Naive B cell (primary cell): ENCODE measurements around the gene EPHA4. TPM values are rescaled to one million over a fixed set of nuclear protein-coding genes. Genes with fewer than 3 reads are reported as not detected.
"Not testable (repeated sequence)": the region's sequence is repeated elsewhere in the genome, so short reads cannot be mapped to it uniquely, and the experiment has no call there.

Experiments
- ATAC-seq, 2 donors: fragments of 150-1000 bp; cut with Tn5 transposase; 2 replicates each; pipeline ENCODE4 v1.10.0; 2021; ENCODE audit warnings: low read depth in 2 of 2, mild to moderate bottlenecking in 2 of 2, moderate library complexity in 2 of 2
- DNase-seq: peaks from one replicate; pipeline ENCODE4 v3.0.0; 2022
- H3K27ac Mint-ChIP-seq, 6 donors: one replicate each; pipeline ENCODE4 v1.8.0; 2020 to 2022; ENCODE audit warnings: mild to moderate bottlenecking in 6 of 6, mixed read lengths in 6 of 6, moderate library complexity in 5 of 6, inconsistent platforms in 2 of 6
- H3K27me3 Mint-ChIP-seq, 3 donors: one replicate each; pipeline ENCODE4 v1.8.0; 2021 to 2022; ENCODE audit warnings: mixed read lengths in 3 of 3, mild to moderate bottlenecking in 1 of 3
- H3K36me3 Mint-ChIP-seq, 2 donors: one replicate each; pipeline ENCODE4 v1.8.0; 2020 to 2022; ENCODE audit warnings: mixed read lengths in 2 of 2, inconsistent platforms in 1 of 2, mild to moderate bottlenecking in 1 of 2
- H3K4me1 Mint-ChIP-seq, 3 donors: one replicate each; pipeline ENCODE4 v1.8.0; 2020 to 2022; ENCODE audit warnings: mixed read lengths in 3 of 3, inconsistent platforms in 1 of 3, mild to moderate bottlenecking in 1 of 3, moderate library complexity in 1 of 3
- H3K4me3 Mint-ChIP-seq, 8 donors: one replicate each; pipeline ENCODE4 v1.8.0; 2020 to 2022; ENCODE audit warnings: mild to moderate bottlenecking in 8 of 8, mixed read lengths in 8 of 8, moderate library complexity in 8 of 8, inconsistent platforms in 2 of 8
- H3K9me3 Mint-ChIP-seq, 7 donors: one replicate each; pipeline ENCODE4 v1.8.0; 2020 to 2022; ENCODE audit warnings: mixed read lengths in 7 of 7, mild to moderate bottlenecking in 5 of 7, inconsistent platforms in 2 of 7, moderate library complexity in 1 of 7
- polyA plus RNA-seq, 6 donors: library from polyadenylated mRNA; unstranded; fragments of 300-500 nt; fragmentation: Illumina TruSeq; gene quantifications; one replicate each; pipeline ENCODE4 v1.2.3, GENCODE V29; 2021; ENCODE audit warnings: low read depth in 6 of 6

EPHA4 gene
- polyA plus RNA-seq, 6 donors from 2014 or later, result 0.84 to 14.3 (median 5.4) TPM

DNA sequence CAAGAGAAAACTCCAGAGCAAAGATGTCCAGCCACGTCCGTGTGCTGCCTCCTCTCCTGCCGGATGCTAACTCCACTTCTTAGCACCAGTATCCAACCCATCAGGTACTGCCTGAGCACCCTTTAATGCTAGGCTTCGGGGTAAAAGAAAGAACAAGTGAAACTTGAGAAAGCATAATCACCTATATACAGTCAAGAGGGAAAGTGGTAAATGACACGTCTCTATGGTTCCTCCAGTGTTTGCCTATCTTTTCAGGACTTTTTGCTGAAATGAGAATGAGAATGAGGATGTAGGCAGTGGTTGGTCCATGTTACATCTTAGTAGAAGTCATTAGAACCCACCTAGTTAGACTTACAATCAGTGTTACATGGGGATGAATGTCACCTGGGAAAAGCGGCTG, 47.9 kb downstream of the EPHA4 start:
- no peak for DNase-seq
- Mint-ChIP-seq H3K27me3 (no peaks in the 10 kb centered on the region), H3K4me3 (no peak overlapping the region), H3K4me1 (peaks cover 15 to 34% (median 19%) of the 10 kb centered on the region in 3 donors), H3K9me3 (peaks cover 0 to 5% (median 0%) of the 10 kb centered on the region in 7 donors), H3K36me3 (no peaks in the 10 kb centered on the region), H3K27ac (peak overlapping the region in 1 of 6 donors; percentile 61)
- no peak for ATAC-seq

- H3K9me3 Mint-ChIP-seq, result peaks cover 0 to 5% (median 0%) of the 10 kb centered on the region in 7 donors
- ATAC-seq (no peak), DNase-seq (no peak)
- peaks cover 0 to 20% (median 0%) of the 10 kb centered on the region in 3 donors for H3K4me1 Mint-ChIP-seq
- H3K4me3 Mint-ChIP-seq, result no peak overlapping the region
- no peaks in the 10 kb centered on the region for H3K36me3 Mint-ChIP-seq
- H3K27me3 Mint-ChIP-seq, result no peaks in the 10 kb centered on the region
- H3K27ac Mint-ChIP-seq, result peak overlapping the region in 4 of 6 donors; percentile 2 to 34 (median 12)
These were observed 50.8 kb downstream of the EPHA4 start for GRCh38 chr2:221521233-221521845.

DNA sequence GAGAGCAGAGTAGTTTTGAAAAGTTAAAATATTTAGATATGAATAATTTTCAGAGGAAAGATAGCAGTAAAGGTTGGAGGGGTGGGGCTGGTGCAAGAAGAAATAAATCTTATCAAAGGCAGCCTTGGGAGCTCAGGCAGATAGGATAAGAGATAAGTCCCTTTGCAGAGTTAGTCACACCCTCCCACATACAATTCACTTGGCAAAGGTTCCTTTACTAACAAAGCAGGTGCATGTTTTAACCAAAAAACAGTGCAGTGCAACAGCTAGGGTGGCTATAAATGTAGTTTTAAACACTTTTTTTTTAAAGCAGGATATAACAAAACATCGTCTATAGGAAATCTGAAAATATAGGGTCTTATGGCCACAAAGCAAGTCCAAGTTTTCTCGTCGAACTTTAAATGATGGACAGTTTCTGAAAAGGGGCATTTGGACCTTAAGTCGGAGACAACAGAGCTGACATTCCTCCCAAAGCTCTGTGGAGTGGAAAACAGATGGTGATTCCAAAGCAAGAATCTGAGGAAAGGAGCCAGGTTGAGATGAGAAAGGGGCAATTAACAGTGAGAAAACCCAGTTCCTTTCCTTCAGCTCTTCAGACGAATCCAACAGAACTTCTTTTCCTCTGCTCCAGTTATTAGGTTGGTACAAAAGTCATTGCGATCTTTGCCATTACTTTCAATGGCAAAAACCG, 53.0 kb downstream of the EPHA4 start:
- Mint-ChIP-seq H3K9me3 (peaks cover 0 to 5% (median 0%) of the 10 kb centered on the region in 7 donors), H3K4me1 (peaks cover 0 to 20% (median 0%) of the 10 kb centered on the region in 3 donors), H3K27ac (peak overlapping the region in 3 of 6 donors; percentile 76 to 98 (median 93)), H3K27me3 (no peaks in the 10 kb centered on the region), H3K4me3 (peak overlapping the region in 2 of 8 donors; percentile 68 to 77), H3K36me3 (no peaks in the 10 kb centered on the region)
- DNase-seq (no peak), ATAC-seq (no peak)

- Mint-ChIP-seq H3K36me3 (no peaks in the 10 kb centered on the region), H3K4me1 (peaks cover 0 to 20% (median 0%) of the 10 kb centered on the region in 3 donors)
These were observed 53.7 kb downstream of the EPHA4 start for GRCh38 chr2:221518201-221518934.

DNA sequence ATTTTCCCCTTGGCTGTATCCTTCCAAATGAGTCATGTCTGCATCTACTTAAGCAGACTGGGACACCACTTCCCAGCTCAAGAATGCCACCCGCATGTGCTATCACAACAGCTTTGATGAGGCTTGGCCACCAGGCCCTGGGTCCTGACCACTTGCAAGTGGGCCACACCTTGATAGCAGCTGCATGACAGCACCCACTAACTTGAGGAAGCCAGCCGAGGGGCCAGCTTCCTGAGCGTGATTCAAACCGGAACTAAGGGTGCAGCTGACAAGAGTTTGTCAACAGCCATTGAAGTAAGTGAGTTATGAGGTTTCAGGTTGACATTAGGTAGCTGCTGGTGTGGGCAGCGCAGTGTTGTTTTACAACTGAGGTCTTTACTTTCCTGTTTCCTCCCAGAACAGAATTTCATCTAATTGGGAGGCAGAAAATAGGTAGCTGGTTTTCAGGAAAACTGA, 54.4 kb downstream of the EPHA4 start:
- Mint-ChIP-seq H3K36me3 (no peaks in the 10 kb centered on the region), H3K27ac (no peak overlapping the region), H3K4me3 (no peak overlapping the region), H3K27me3 (no peaks in the 10 kb centered on the region), H3K4me1 (peaks cover 4 to 23% (median 4%) of the 10 kb centered on the region in 3 donors), H3K9me3 (peaks cover 0 to 5% (median 0%) of the 10 kb centered on the region in 7 donors)
- ATAC-seq (peak; percentile 67 to 69), DNase-seq (peak; percentile 60)

More at GRCh38 chr2:221518201-221518934, 53.7 kb downstream of the EPHA4 start:
- ATAC-seq, result peak; percentile 61 to 68
- peak; percentile 57 for DNase-seq
- H3K27me3 Mint-ChIP-seq, result no peaks in the 10 kb centered on the region
- no peak overlapping the region for H3K27ac Mint-ChIP-seq
- peaks cover 0 to 5% (median 0%) of the 10 kb centered on the region in 7 donors for H3K9me3 Mint-ChIP-seq
- no peak overlapping the region for H3K4me3 Mint-ChIP-seq

DNA sequence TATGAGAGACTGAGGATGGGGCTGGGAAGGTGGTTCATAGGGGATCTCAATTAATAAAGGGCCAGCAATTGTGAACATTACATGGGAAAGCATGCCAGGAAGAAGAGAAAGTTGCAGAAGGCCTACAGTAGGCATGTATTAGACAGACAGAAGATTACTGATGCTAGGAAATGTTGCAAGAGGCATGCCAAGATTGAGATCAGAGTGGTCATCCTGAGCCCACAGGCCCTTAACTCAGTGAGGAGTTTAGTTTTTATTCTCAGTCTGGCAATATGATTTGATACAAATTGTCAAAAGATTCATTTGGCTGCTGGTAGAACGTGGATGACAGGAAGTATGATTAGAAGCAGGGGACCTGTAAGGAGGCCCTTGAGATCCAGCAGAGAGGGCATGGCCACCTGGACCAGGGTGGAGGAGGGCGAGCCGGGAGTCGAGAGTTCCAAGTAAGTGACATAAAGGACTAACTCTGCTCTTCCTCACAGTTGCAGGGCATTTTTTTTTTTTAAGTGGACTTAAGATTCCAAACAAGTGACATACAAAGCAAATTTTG, 54.9 kb downstream of the EPHA4 start:
- Mint-ChIP-seq H3K36me3 (no peaks in the 10 kb centered on the region), H3K4me3 (no peak overlapping the region), H3K9me3 (peaks cover 0 to 5% (median 3%) of the 10 kb centered on the region in 7 donors), H3K27ac (no peak overlapping the region), H3K4me1 (peaks cover 9 to 26% (median 9%) of the 10 kb centered on the region in 3 donors), H3K27me3 (no peaks in the 10 kb centered on the region)
- ATAC-seq (no peak), DNase-seq (no peak)

DNA sequence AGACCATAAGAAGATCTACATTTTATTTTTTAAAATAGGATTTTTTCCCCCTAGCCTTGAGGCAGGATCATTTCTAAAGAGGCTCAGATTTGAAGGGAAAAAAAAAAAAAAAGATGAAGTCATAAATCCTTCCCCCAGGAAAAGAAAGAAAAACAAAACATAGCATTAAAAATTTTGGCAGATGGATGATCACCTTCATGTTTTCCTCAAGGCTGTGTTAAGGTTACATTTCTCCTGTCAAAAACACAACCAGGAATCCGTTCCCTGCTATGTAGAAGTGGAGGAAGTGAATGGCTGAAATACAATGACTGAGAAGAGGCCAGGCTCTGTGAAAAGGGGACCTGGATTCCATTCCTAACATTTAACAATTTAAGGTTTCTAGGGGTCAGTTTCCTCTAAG, 56.2 kb downstream of the EPHA4 start:
- H3K9me3 Mint-ChIP-seq, result peaks cover 3 to 12% (median 5%) of the 10 kb centered on the region in 7 donors
- peak overlapping the region in 1 of 6 donors; percentile 83 for H3K27ac Mint-ChIP-seq
- ATAC-seq (no peak), DNase-seq (no peak)
- H3K4me1 Mint-ChIP-seq, result peaks cover 16 to 27% (median 18%) of the 10 kb centered on the region in 3 donors
- H3K36me3 Mint-ChIP-seq, result peaks cover 6 to 8% of the 10 kb centered on the region in 2 donors
- H3K4me3 Mint-ChIP-seq, result no peak overlapping the region
- peaks cover 0 to 5% (median 0%) of the 10 kb centered on the region in 3 donors for H3K27me3 Mint-ChIP-seq

DNA sequence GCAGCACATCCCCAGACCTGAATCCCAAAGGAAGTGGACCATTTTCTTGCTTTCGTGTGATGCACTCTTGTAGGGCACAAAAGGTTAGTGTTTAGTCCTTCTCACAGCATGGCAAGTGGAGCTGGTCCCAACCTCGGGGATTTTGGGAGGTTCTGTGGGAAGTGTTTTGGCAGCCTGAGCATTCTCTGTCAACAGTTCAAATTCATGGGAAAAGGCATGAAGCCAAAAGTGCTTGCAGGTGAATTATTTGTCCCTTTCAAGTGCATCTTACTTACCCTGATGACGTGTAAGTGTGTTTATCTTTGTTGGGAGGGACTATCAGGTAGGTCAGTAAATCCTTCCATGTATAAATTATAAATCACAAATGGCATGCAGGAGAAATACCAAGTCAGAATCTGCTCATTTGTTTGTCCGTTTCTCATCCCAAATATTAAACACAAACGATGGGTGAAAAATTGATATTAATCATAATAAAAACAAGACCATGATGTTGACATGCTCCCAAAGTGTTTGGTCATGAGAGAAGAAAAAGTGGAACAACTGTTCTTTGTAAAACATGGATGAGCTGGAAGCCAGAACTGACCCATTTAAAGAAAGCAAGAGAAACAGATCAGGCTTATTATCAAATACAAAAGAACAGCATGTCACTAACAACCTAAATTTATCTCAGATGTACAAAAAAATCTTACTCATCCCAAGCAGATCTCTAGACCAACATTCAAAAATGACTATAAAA, 57.6 kb downstream of the EPHA4 start:
- ATAC-seq (no peak), DNase-seq (no peak)
- Mint-ChIP-seq H3K27ac (peak overlapping the region in 1 of 6 donors; percentile 47), H3K4me3 (no peak overlapping the region), H3K9me3 (peaks cover 5 to 23% (median 8%) of the 10 kb centered on the region in 7 donors), H3K4me1 (peaks cover 16 to 19% (median 16%) of the 10 kb centered on the region in 3 donors), H3K36me3 (peaks cover 6 to 9% of the 10 kb centered on the region in 2 donors), H3K27me3 (peaks cover 0 to 5% (median 0%) of the 10 kb centered on the region in 3 donors)

GRCh38 chr2:221513232-221513631, 58.9 kb downstream of the EPHA4 start:
- Mint-ChIP-seq H3K4me3 (peak overlapping the region in 1 of 8 donors; percentile 26), H3K27ac (peak overlapping the region in 1 of 6 donors; percentile 69), H3K4me1 (peaks cover 12 to 19% (median 16%) of the 10 kb centered on the region in 3 donors), H3K36me3 (peaks cover 6 to 9% of the 10 kb centered on the region in 2 donors), H3K27me3 (peaks cover 0 to 5% (median 0%) of the 10 kb centered on the region in 3 donors), H3K9me3 (peaks cover 5 to 23% (median 8%) of the 10 kb centered on the region in 7 donors)
- ATAC-seq (no peak), DNase-seq (no peak)

DNA sequence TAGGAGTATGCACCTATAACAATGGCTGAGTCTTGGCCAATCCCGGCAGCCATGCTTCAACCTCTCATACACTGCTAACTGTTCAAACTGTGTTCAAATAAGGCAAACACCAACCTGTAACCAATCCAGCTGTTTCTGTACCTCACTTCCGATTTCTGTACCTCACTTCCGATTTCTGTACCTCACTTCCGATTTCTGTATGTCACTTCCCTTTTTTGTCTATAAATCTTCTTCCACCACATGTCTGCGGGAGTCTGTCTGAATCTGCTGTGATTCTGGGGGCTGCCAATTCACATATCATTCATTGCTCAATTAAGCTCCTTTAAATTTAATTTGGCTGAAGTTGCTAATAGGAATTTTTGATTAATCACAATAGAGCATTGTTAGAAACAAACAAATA, 60.8 kb downstream of the EPHA4 start:
- Mint-ChIP-seq H3K4me1 (peaks cover 12 to 19% (median 16%) of the 10 kb centered on the region in 3 donors), H3K4me3 (peak overlapping the region in 2 of 8 donors; percentile 51 to 58), H3K9me3 (peaks cover 5 to 23% (median 8%) of the 10 kb centered on the region in 7 donors), H3K27ac (peak overlapping the region in 4 of 6 donors; percentile 8 to 87 (median 68))
- peak; percentile 74 to 77 for ATAC-seq
- DNase-seq, result peak; percentile 31
- not testable (repeated sequence) for H3K36me3 Mint-ChIP-seq, H3K27me3 Mint-ChIP-seq

DNA sequence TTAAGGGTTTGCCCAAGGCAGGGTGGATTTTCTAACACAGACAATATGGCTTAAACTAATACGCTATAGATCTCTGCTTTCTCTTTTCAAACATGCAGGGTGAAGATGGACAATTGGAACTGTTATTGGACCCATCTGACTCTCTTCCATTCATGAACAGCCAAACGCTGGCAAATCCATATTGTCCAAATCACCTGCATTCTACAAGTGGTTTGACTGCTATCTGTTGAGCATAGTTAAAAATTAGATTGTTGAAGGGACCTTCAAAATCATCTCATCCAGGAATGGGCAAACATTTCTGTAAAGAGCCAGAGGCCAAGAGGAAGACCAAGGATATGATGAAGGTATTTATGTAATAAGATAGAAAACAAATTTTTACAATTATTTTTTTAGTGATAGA, 65.6 kb downstream of the EPHA4 start:
- Mint-ChIP-seq H3K9me3 (peaks cover 3 to 17% (median 8%) of the 10 kb centered on the region in 7 donors), H3K36me3 (peaks cover 5 to 6% of the 10 kb centered on the region in 2 donors), H3K27ac (no peak overlapping the region), H3K27me3 (peaks cover 0 to 4% (median 0%) of the 10 kb centered on the region in 3 donors), H3K4me1 (peaks cover 10 to 15% (median 14%) of the 10 kb centered on the region in 3 donors), H3K4me3 (no peak overlapping the region)
- no peak for ATAC-seq
- DNase-seq, result no peak

DNA sequence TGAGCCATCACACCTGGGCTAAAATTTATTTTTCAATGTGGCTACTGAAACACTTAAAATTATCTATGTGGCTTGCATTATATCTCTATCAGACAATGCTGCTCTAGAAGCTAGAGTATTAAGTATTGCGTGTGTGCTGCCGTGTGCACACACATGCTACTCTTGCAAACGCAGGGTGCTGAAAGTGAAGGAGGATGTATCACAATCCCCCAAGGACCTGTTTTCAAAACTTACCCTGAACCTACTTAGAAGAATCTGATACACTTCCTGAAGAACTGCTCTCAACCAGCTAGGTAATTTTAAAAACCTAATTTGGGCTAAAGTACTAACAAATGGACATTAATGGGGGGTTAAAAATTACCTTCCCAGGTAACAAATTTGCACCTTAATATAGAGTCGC, 66.5 kb downstream of the EPHA4 start:
- no peak overlapping the region for H3K4me3 Mint-ChIP-seq

More for the DNA sequence above, 66.5 kb downstream of the EPHA4 start:
- peaks cover 2 to 4% of the 10 kb centered on the region in 2 donors for H3K36me3 Mint-ChIP-seq
- H3K27me3 Mint-ChIP-seq, result no peaks in the 10 kb centered on the region
- ATAC-seq (peak in 1 of 2 donors; percentile 35), DNase-seq (no peak)
- peaks cover 10 to 12% (median 10%) of the 10 kb centered on the region in 3 donors for H3K4me1 Mint-ChIP-seq
- no peak overlapping the region for H3K27ac Mint-ChIP-seq
- peaks cover 0 to 8% (median 2%) of the 10 kb centered on the region in 7 donors for H3K9me3 Mint-ChIP-seq
